Measurements from ENCODE around the gene LRRC3.

Gene LRRC3

GRCh38 chr21:44456915-44457736 is 1.8 kb downstream of the LRRC3 start:
- Histone ChIP-seq H3K4me1 (no peaks in the 10 kb centered on the region), H3K4me3 (ENCODE audit: low read depth, low read length) (no peak overlapping the region), H3K27me3 (peaks cover 8% of the 10 kb centered on the region), H3K36me3 (no peaks in the 10 kb centered on the region), H3K9me3 (peaks cover 4% of the 10 kb centered on the region; the same call in 1 of the 2 replicates)
- TF ChIP-seq, protein P1, sequence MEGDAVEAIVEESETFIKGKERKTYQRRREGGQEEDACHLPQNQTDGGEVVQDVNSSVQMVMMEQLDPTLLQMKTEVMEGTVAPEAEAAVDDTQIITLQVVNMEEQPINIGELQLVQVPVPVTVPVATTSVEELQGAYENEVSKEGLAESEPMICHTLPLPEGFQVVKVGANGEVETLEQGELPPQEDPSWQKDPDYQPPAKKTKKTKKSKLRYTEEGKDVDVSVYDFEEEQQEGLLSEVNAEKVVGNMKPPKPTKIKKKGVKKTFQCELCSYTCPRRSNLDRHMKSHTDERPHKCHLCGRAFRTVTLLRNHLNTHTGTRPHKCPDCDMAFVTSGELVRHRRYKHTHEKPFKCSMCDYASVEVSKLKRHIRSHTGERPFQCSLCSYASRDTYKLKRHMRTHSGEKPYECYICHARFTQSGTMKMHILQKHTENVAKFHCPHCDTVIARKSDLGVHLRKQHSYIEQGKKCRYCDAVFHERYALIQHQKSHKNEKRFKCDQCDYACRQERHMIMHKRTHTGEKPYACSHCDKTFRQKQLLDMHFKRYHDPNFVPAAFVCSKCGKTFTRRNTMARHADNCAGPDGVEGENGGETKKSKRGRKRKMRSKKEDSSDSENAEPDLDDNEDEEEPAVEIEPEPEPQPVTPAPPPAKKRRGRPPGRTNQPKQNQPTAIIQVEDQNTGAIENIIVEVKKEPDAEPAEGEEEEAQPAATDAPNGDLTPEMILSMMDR (IDR thresholded peaks at IDR 0.05; ENCODE audit: low read depth, low read length), result no peak
- DNase-seq, result no peak

DNA sequence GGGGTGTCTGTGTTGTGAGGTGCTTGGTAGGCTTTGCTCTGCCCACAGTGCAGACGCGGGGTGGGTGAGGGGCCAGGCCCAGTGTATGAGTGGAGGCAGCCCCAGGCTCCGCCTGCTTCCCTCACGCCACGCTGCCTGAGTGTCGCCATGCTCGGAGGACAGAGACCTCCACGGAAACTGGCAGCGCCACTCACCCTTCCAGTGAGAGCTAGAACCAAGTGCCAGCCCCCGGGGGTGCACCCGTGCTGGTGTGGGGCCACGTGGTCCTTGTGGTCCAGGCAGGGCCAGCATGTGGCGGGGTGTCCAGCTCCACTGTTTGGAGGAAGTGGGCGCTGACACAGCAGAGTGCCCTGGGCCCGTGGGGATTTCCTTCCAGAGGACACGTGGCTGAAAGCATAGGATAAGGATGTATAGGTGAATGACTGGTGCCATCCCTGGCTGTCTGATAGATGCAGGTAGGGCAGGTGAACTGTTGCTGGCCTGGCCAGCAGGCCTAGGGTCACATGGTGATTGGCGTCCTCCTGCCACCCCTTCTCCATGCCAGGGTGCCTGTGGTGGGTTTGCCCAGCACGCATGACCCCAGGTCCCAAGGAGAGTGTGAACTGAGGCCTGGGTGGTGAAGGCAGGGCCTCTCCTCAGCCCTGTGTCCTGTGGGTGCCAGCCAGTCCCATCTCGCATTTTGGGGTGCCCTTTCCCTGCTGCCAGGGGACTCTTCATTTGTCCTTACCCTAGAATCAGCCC is 3.8 kb downstream of the LRRC3 start:
- Histone ChIP-seq H3K36me3 (no peaks in the 10 kb centered on the region), H3K27me3 (peaks cover 7% of the 10 kb centered on the region), H3K4me1 (no peaks in the 10 kb centered on the region), H3K9me3 (peaks cover 4% of the 10 kb centered on the region; the same call in 1 of the 2 replicates), H3K4me3 (ENCODE audit: low read depth, low read length) (no peak overlapping the region)
- TF ChIP-seq, protein P1 (IDR thresholded peaks at IDR 0.05; ENCODE audit: low read depth, low read length), result no peak
- no peak for DNase-seq

DNA sequence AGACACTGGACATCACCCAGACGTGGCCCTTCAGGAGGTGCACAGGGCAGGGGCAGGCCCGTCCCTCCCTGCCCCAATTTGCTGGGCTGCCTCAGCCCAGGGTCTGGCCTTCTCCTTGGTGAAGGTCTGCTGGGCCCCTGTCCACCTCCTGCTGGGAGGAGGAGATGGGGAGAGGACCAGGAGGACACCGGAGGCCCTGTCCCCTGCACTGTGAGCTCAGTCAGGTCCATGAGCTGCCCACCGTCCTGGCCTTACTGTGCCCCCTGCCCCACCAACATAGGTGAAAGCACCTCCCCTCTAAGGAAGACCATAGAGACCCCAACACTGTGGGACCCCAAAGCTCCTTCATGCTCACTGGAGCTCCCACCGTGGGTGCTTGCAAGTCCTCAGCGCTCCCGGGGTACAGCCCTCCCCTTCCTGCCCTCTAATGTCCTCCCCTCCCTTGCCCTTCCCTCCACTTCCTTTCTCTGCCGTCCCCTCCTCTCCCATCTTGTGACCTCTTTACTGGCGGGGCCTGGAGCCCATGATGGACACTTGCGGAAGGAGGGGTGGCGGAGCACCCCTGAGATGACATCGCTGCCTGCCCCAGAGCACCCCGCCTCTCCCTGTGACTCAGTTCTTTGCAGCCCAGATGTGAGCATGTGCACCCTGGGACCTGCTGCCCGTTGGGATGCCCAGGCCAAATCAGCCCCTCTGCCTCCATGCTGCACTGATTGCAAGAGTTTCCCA is 4.6 kb downstream of the LRRC3 start:
- no peak overlapping the region for H3K4me3 ChIP-seq (ENCODE audit: low read depth, low read length)
- peaks cover 7% of the 10 kb centered on the region for H3K27me3 ChIP-seq
- no peaks in the 10 kb centered on the region for H3K9me3 ChIP-seq
- TF ChIP-seq, protein P1 (IDR thresholded peaks at IDR 0.05; ENCODE audit: low read depth, low read length), result no peak
- no peaks in the 10 kb centered on the region for H3K4me1 ChIP-seq
- no peak for DNase-seq
- H3K36me3 ChIP-seq, result no peaks in the 10 kb centered on the region

DNA sequence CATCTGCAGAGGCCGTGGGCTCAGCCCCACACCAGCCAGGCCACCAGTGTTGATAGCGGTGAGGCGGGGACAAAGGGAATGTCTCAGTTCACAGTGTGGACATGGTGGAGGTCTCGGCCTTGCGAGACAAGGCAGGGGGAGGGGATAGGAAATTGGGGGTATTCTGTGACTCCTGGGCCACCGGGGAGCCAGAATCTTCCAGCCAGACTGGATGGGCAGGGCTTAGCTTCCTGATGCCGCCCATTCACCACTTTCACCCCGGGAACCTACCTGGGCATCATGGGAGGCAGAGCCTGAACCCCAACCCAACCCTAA is 5.1 kb downstream of the LRRC3 start:
- H3K9me3 ChIP-seq, result no peaks in the 10 kb centered on the region
- H3K4me1 ChIP-seq, result no peaks in the 10 kb centered on the region
- H3K27me3 ChIP-seq, result peaks cover 7% of the 10 kb centered on the region
- no peaks in the 10 kb centered on the region for H3K36me3 ChIP-seq
- TF ChIP-seq, protein P1 (IDR thresholded peaks at IDR 0.05; ENCODE audit: low read depth, low read length), result no peak
- DNase-seq, result no peak
- H3K4me3 ChIP-seq (ENCODE audit: low read depth, low read length), result no peak overlapping the region

- no peak overlapping the region for H3K4me3 ChIP-seq (ENCODE audit: low read depth, low read length)
- H3K9me3 ChIP-seq, result no peaks in the 10 kb centered on the region
- TF ChIP-seq, protein P1 (IDR thresholded peaks at IDR 0.05; ENCODE audit: low read depth, low read length), result no peak
- no peaks in the 10 kb centered on the region for H3K36me3 ChIP-seq
- no peak for DNase-seq
- H3K4me1 ChIP-seq, result no peaks in the 10 kb centered on the region
- H3K27me3 ChIP-seq, result peaks cover 4% of the 10 kb centered on the region
Observed at GRCh38 chr21:44461005-44461404, 5.7 kb downstream of the LRRC3 start.

Data from BE2C (cell line).